GM18511 (cell line): Measurements from ENCODE around the gene ING3.

Experiments
- ATAC-seq: cut with Tn5 transposase; IDR thresholded peaks from one replicate; pipeline ENCODE4 v1.9.1; 2021; ENCODE audit warnings: mild to moderate bottlenecking, moderate library complexity; ENCODE audit not compliant: unreplicated experiment

Gene ING3

GRCh38 chr7:121023683-121024511 is 73.3 kb downstream of the ING3 start:
- no peak for ATAC-seq

- ATAC-seq = no peak
Observed at GRCh38 chr7:121024611-121025010, 74.0 kb downstream of the ING3 start.

- ATAC-seq = no peak
Observed at GRCh38 chr7:121026159-121026558, 75.6 kb downstream of the ING3 start.

- no peak for ATAC-seq
Observed at GRCh38 chr7:121026577-121027111, 76.1 kb downstream of the ING3 start.
